Neural progenitor cell (in vitro differentiated cells): Measurements from ENCODE around the gene COL25A1. TPM values are rescaled to one million over a fixed set of nuclear protein-coding genes. Genes with fewer than 3 reads are reported as not detected.

Experiments
- DNase-seq: peaks from one replicate; pipeline ENCODE4 v3.0.0-alpha.2; 2016; ENCODE audit warnings: low spot score
- H2AFZ ChIP-seq: fragments of 200-600 bp; sonication (generic); replicated peaks from 2 replicates; pipeline ENCODE4 v1.6.1; 2016; ENCODE audit warnings: antibody characterized with exemption
- H3F3A ChIP-seq: fragments of 200-600 bp; sonication (generic); 2 replicates; pipeline ENCODE4 v1.6.1; 2016; ENCODE audit warnings: antibody characterized with exemption, low read depth
- H3K27ac ChIP-seq: fragments of 200-600 bp; sonication (generic); 2 replicates; pipeline ENCODE4 v1.5.1; 2016; ENCODE audit warnings: mild to moderate bottlenecking
- H3K27me3 ChIP-seq: fragments of 200-600 bp; sonication (generic); 2 replicates; pipeline ENCODE4 v1.6.1; 2016; ENCODE audit warnings: mild to moderate bottlenecking, moderate library complexity
- H3K36me3 ChIP-seq: fragments of 200-600 bp; sonication (generic); 2 replicates; pipeline ENCODE4 v1.5.1; 2016
- H3K4me1 ChIP-seq: fragments of 200-600 bp; sonication (generic); 2 replicates; pipeline ENCODE4 v1.6.1; 2016; ENCODE audit warnings: mixed run types
- H3K4me2 ChIP-seq: fragments of 200-600 bp; sonication (generic); 2 replicates; pipeline ENCODE4 v1.6.1; 2016
- H3K4me3 ChIP-seq: fragments of 200-600 bp; sonication (generic); 2 replicates; pipeline ENCODE4 v1.5.1; 2016
- H3K79me2 ChIP-seq: fragments of 200-600 bp; sonication (generic); 2 replicates; pipeline ENCODE4 v1.6.1; 2016; ENCODE audit warnings: low read depth
- H3K9ac ChIP-seq: fragments of 200-600 bp; sonication (generic); 2 replicates; pipeline ENCODE4 v1.6.1; 2016
- H3K9me3 ChIP-seq: fragments of 200-600 bp; sonication (generic); 2 replicates; pipeline ENCODE4 v1.5.1; 2016; ENCODE audit warnings: low read depth
- H4K20me1 ChIP-seq: fragments of 200-600 bp; sonication (generic); 2 replicates; pipeline ENCODE4 v1.6.1; 2016; ENCODE audit warnings: low read depth
- H3K27ac Mint-ChIP-seq: 3 replicates; pipeline ENCODE4 v1.8.0; 2021; ENCODE audit warnings: mixed read lengths
- H3K27me3 Mint-ChIP-seq: 2 replicates; pipeline ENCODE4 v1.8.0; 2022; ENCODE audit warnings: low read depth, mild to moderate bottlenecking, inconsistent platforms, moderate library complexity, mixed read lengths; ENCODE audit not compliant: insufficient read depth
- H3K36me3 Mint-ChIP-seq: 3 replicates; pipeline ENCODE4 v1.8.0; 2021; ENCODE audit warnings: mixed read lengths
- H3K4me1 Mint-ChIP-seq: 3 replicates; pipeline ENCODE4 v1.8.0; 2021; ENCODE audit warnings: mixed read lengths
- H3K4me3 Mint-ChIP-seq: 3 replicates; pipeline ENCODE4 v1.8.0; 2021; ENCODE audit warnings: mild to moderate bottlenecking, moderate library complexity, mixed read lengths
- H3K9me3 Mint-ChIP-seq: 3 replicates; pipeline ENCODE4 v1.8.0; 2020; ENCODE audit warnings: mixed read lengths
- EZH2 ChIP-seq: fragments of 200-600 bp; sonication (generic); IDR thresholded peaks from 2 replicates; pipeline ENCODE4 v1.6.1; 2017; ENCODE audit warnings: antibody characterized with exemption, mild to moderate bottlenecking, moderate library complexity
- EZH2phosphoT487 ChIP-seq: fragments of 200-600 bp; sonication (generic); IDR thresholded peaks from 2 replicates; pipeline ENCODE4 v1.6.1; 2017; ENCODE audit warnings: antibody characterized with exemption
- total RNA-seq: library from RNA; depleted of rRNA; stranded (reverse); fragments of >200 nt; gene quantifications from 2 replicates; pipeline ENCODE4 v1.2.3, GENCODE V29; 2015; ENCODE audit warnings: low replicate concordance
- TF ChIP-seq, protein P1 (sequence below): fragments of 200-600 bp; sonication (generic); IDR thresholded peaks from 2 replicates; pipeline ENCODE4 v1.5.1; 2017; ENCODE audit warnings: antibody characterized with exemption, mild to moderate bottlenecking

The COL25A1 gene
- total RNA-seq, 1 donor from 2014 or later, result 1.3 TPM

DNA sequence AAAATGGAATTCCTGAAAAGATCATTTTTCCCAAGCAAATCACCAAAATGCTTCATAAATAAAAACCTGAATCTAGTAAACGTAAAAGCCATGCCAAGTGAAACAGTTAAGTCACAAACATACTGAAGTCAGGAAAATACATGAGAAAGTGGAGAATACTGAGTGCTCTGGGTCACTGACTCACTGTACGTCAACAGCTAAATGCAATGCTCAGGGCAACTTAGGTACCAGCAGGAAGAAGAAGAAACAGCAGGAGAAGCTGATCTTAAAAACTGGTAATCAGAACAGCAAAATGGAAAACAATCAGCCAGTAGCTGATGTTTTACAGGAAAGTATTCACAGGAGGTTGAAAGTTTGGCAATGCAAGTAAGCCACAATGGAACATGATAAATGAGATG, 287.0 kb downstream of the COL25A1 start:
- no peaks in the 10 kb centered on the region for H3K27me3 Mint-ChIP-seq
- H3K36me3 Mint-ChIP-seq, result no peaks in the 10 kb centered on the region
- H4K20me1 ChIP-seq, result no peaks in the 10 kb centered on the region
- no peak overlapping the region for H3K27ac ChIP-seq
- H3K9ac ChIP-seq, result no peak overlapping the region
- H3K4me1 ChIP-seq, result no peaks in the 10 kb centered on the region
- H3K4me3 Mint-ChIP-seq, result no peak overlapping the region
- H3F3A ChIP-seq, result no peaks in the 10 kb centered on the region
- H3K27ac Mint-ChIP-seq, result no peak overlapping the region
- no peak for DNase-seq
- H3K4me2 ChIP-seq, result no peak overlapping the region
- no peak for TF ChIP-seq EZH2phosphoT487
- TF ChIP-seq, protein P1, sequence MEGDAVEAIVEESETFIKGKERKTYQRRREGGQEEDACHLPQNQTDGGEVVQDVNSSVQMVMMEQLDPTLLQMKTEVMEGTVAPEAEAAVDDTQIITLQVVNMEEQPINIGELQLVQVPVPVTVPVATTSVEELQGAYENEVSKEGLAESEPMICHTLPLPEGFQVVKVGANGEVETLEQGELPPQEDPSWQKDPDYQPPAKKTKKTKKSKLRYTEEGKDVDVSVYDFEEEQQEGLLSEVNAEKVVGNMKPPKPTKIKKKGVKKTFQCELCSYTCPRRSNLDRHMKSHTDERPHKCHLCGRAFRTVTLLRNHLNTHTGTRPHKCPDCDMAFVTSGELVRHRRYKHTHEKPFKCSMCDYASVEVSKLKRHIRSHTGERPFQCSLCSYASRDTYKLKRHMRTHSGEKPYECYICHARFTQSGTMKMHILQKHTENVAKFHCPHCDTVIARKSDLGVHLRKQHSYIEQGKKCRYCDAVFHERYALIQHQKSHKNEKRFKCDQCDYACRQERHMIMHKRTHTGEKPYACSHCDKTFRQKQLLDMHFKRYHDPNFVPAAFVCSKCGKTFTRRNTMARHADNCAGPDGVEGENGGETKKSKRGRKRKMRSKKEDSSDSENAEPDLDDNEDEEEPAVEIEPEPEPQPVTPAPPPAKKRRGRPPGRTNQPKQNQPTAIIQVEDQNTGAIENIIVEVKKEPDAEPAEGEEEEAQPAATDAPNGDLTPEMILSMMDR, result no peak
- TF ChIP-seq EZH2, result no peak
- no peaks in the 10 kb centered on the region for H3K79me2 ChIP-seq
- H3K4me1 Mint-ChIP-seq, result no peaks in the 10 kb centered on the region
- no peaks in the 10 kb centered on the region for H3K27me3 ChIP-seq
- peak overlapping the region; percentile 68 for H2AFZ ChIP-seq
- H3K4me3 ChIP-seq, result no peak overlapping the region
- H3K9me3 ChIP-seq, result no peaks in the 10 kb centered on the region
- no peaks in the 10 kb centered on the region for H3K9me3 Mint-ChIP-seq
- no peaks in the 10 kb centered on the region for H3K36me3 ChIP-seq

- Mint-ChIP-seq H3K4me3 (no peak overlapping the region), H3K36me3 (no peaks in the 10 kb centered on the region), H3K27me3 (no peaks in the 10 kb centered on the region), H3K4me1 (peaks cover 4% of the 10 kb centered on the region), H3K27ac (no peak overlapping the region), H3K9me3 (no peaks in the 10 kb centered on the region)
- Histone ChIP-seq H3K79me2 (no peaks in the 10 kb centered on the region), H3K4me3 (no peak overlapping the region), H3K9me3 (no peaks in the 10 kb centered on the region), H3K9ac (no peak overlapping the region), H3F3A (no peaks in the 10 kb centered on the region), H3K36me3 (no peaks in the 10 kb centered on the region), H4K20me1 (no peaks in the 10 kb centered on the region), H3K4me1 (no peaks in the 10 kb centered on the region), H2AFZ (peak overlapping the region; percentile 68), H3K4me2 (no peak overlapping the region), H3K27me3 (no peaks in the 10 kb centered on the region), H3K27ac (no peak overlapping the region)
- TF ChIP-seq EZH2 (no peak), EZH2phosphoT487 (no peak)
- TF ChIP-seq, protein P1, result no peak
- DNase-seq, result no peak
These were observed 287.7 kb downstream of the COL25A1 start for GRCh38 chr4:109014593-109015412.

DNA sequence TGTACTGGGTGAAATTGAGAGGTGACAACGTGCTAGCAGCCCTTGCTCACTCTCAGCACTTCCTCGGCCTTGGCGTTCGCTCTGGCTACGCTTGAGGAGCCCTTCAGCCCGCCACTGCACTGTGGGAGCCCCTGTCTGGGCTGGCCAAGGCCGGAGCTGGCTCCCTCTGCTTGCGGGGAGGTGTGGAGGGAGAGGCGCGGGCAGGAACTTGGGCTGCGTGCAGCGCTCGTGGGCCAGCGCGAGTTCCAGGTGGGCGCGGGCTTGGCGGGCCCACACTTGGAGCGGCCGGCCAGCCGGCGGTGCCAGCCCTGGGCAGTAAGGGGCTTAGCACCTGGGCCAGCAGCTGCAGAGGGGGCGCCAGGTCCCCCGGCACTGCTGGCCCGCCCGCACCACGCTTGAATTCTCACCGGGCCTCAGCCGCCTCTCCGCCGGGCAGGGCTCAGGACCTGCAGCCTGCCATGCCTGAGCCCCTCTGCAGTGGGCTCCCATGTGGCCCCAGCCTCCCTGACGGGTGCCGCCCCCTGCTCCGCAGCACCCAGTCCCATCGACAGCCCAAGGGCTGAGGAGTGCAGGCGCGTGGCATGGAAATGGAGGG, 290.1 kb downstream of the COL25A1 start:
- H4K20me1 ChIP-seq, result no peaks in the 10 kb centered on the region
- no peaks in the 10 kb centered on the region for H3K27me3 Mint-ChIP-seq
- H3K79me2 ChIP-seq, result no peaks in the 10 kb centered on the region
- no peak for DNase-seq
- H3K36me3 Mint-ChIP-seq, result no peaks in the 10 kb centered on the region
- H3K27ac ChIP-seq, result no peak overlapping the region
- TF ChIP-seq, protein P1, result no peak
- TF ChIP-seq EZH2phosphoT487 (no peak), EZH2 (no peak)
- peaks cover 6% of the 10 kb centered on the region for H3K4me1 Mint-ChIP-seq
- H3K4me2 ChIP-seq, result no peak overlapping the region
- H3K9ac ChIP-seq, result no peak overlapping the region
- no peaks in the 10 kb centered on the region for H3K9me3 ChIP-seq
- H3K27me3 ChIP-seq, result no peaks in the 10 kb centered on the region
- no peak overlapping the region for H3K4me3 ChIP-seq
- H3K9me3 Mint-ChIP-seq, result no peaks in the 10 kb centered on the region
- H3K4me3 Mint-ChIP-seq, result no peak overlapping the region
- H3K4me1 ChIP-seq, result peaks cover 7% of the 10 kb centered on the region
- no peaks in the 10 kb centered on the region for H3F3A ChIP-seq
- H3K27ac Mint-ChIP-seq, result no peak overlapping the region
- no peak overlapping the region for H2AFZ ChIP-seq
- no peaks in the 10 kb centered on the region for H3K36me3 ChIP-seq
